Calu3 (cell line): ENCODE results near the gene ULK4. TPM values are rescaled to one million over a fixed set of nuclear protein-coding genes. Genes with fewer than 3 reads are reported as not detected.
A peak's percentile ranks its signal among the peaks of the same experiment; 100 is the strongest.

Source experiments
- BruUV-seq: library from RNA; stranded (reverse); fragments of 400-500 nt; replicated peaks from 2 replicates; lab custom pipeline; 2021; lab: Mats Ljungman, UMichigan
- CTCF ChIA-PET: fragments of 300-600 bp; sonication (Branson Sonifier 250); formaldehyde crosslinking; loops from one replicate; lab custom pipeline; 2022; ENCODE audit warnings: antibody characterized with exemption; lab: Charles Lee
- DNase-seq: peaks from one replicate; pipeline ENCODE4 v3.0.0; 2022
- H3K27ac Mint-ChIP-seq: one replicate; pipeline ENCODE4 v1.8.0; 2022; ENCODE audit warnings: mixed read lengths; ENCODE audit not compliant: unreplicated experiment
- H3K27me3 Mint-ChIP-seq: one replicate; pipeline ENCODE4 v1.8.0; 2022; ENCODE audit warnings: mixed read lengths; ENCODE audit not compliant: unreplicated experiment
- H3K36me3 Mint-ChIP-seq: one replicate; pipeline ENCODE4 v1.8.0; 2022; ENCODE audit warnings: mild to moderate bottlenecking, moderate library complexity, mixed read lengths; ENCODE audit not compliant: insufficient read depth, unreplicated experiment
- H3K4me1 Mint-ChIP-seq: one replicate; pipeline ENCODE4 v1.8.0; 2022; ENCODE audit warnings: mild to moderate bottlenecking, low read depth, mixed read lengths; ENCODE audit not compliant: unreplicated experiment
- H3K4me3 Mint-ChIP-seq: one replicate; pipeline ENCODE4 v1.8.0; 2022; ENCODE audit warnings: mild to moderate bottlenecking, low read depth, moderate library complexity, mixed read lengths; ENCODE audit not compliant: unreplicated experiment
- H3K9me3 Mint-ChIP-seq: one replicate; pipeline ENCODE4 v1.8.0; 2022; ENCODE audit warnings: low read depth, mixed read lengths; ENCODE audit not compliant: unreplicated experiment
- intact Hi-C: fragments of 100-400 bp; cut with micrococcal nuclease; formaldehyde crosslinking; loops from one replicate; pipeline ENCODE4 v1.10.0; 2022; ENCODE audit not compliant: unreplicated experiment
- total RNA-seq: library from RNA; stranded (reverse); gene quantifications from 2 replicates; pipeline ENCODE4 v1.2.3, GENCODE V29; 2022
- TF ChIP-seq, protein P1 (sequence below): fragments of 200-600 bp; IDR thresholded peaks from one replicate; pipeline ENCODE4 v1.8.0; 2022; ENCODE audit warnings: antibody characterized with exemption; ENCODE audit not compliant: unreplicated experiment

The ULK4 gene
- total RNA-seq, 1 experiment from 2014 or later, result 8.7 TPM

DNA sequence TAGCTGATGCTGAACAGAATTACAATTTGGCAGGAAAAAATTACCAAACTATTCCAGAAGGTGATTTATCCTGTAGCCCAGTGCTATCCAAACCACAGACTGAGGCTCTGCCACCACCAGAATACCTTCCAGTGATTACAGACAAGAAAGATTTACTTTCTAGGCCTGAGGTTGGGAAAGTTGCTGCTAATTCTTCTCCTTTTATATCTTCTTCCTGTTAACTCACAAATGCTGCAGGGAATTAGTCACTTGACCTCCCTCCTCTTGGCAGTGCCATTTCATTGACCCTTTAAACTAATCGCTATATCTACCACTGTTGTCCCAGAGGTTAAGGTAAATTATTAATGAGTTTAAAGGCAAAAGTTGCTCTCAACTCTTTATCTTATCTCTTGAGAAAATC is 644.2 kb downstream of the ULK4 start:
- Mint-ChIP-seq H3K36me3 (no peaks in the 10 kb centered on the region), H3K27ac (no peak overlapping the region), H3K27me3 (peaks cover 12% of the 10 kb centered on the region), H3K4me1 (peaks cover 15% of the 10 kb centered on the region), H3K9me3 (no peaks in the 10 kb centered on the region), H3K4me3 (peak overlapping the region; percentile 15)
- CTCF ChIA-PET, result no interaction called here
- TF ChIP-seq, protein P1, sequence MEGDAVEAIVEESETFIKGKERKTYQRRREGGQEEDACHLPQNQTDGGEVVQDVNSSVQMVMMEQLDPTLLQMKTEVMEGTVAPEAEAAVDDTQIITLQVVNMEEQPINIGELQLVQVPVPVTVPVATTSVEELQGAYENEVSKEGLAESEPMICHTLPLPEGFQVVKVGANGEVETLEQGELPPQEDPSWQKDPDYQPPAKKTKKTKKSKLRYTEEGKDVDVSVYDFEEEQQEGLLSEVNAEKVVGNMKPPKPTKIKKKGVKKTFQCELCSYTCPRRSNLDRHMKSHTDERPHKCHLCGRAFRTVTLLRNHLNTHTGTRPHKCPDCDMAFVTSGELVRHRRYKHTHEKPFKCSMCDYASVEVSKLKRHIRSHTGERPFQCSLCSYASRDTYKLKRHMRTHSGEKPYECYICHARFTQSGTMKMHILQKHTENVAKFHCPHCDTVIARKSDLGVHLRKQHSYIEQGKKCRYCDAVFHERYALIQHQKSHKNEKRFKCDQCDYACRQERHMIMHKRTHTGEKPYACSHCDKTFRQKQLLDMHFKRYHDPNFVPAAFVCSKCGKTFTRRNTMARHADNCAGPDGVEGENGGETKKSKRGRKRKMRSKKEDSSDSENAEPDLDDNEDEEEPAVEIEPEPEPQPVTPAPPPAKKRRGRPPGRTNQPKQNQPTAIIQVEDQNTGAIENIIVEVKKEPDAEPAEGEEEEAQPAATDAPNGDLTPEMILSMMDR, result no peak
- intact Hi-C loops, result loop anchor here (5.0 kb wide), 1 partner anchor 115 kb away; no protein-coding TSS in a partner anchor
- BruUV-seq, result no TSS peak
- DNase-seq, result peak; percentile 12

DNA sequence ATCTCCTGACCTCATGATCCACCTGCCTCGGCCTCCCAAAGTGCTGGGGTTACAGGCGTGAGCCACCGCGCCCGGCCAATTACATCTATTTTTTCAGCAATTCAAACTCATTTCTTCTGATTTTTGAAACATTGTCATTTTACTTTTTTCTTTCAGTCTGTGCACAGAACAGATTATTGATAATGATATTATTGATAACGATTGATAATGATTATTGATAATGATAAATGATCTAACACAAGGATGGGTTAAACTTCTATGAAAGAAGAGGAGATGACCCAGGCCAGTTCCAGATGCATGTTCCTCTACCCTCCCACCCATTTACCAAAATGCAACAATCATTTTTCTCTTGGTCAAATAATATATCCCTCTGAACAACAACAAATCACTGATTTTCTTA is 644.6 kb downstream of the ULK4 start:
- no peak overlapping the region for H3K4me3 Mint-ChIP-seq
- no TSS peak for BruUV-seq
- peaks cover 12% of the 10 kb centered on the region for H3K27me3 Mint-ChIP-seq
- TF ChIP-seq, protein P1, result no peak
- no peaks in the 10 kb centered on the region for H3K9me3 Mint-ChIP-seq
- CTCF ChIA-PET, result no interaction called here
- intact Hi-C loops, result loop anchor here (5.0 kb wide), 1 partner anchor 115 kb away; no protein-coding TSS in a partner anchor
- H3K36me3 Mint-ChIP-seq, result no peaks in the 10 kb centered on the region
- DNase-seq, result no peak
- H3K4me1 Mint-ChIP-seq, result peaks cover 15% of the 10 kb centered on the region
- H3K27ac Mint-ChIP-seq, result no peak overlapping the region

DNA sequence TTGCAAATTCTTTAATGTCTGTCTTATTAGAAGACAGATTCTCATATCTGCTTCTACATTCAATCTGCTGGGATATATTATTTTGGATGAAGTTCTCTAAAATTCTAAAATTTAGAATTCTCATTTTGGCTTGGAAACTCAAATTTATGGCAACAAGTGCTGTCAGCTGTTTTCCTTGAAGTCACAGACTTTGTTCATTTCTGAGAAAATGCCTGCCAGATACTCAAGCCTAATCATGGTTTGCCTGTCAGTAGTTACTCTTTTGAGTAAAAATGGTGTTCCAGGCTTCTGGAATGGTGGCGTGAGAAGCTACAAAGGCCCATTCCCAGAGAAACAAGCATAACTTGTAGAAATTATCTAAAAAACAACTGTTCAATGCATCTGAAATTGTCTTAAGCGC is 646.8 kb downstream of the ULK4 start:
- TF ChIP-seq, protein P1, result no peak
- no peak overlapping the region for H3K27ac Mint-ChIP-seq
- peaks cover 15% of the 10 kb centered on the region for H3K4me1 Mint-ChIP-seq
- CTCF ChIA-PET, result no interaction called here
- intact Hi-C loops, result loop anchor here (5.0 kb wide), 1 partner anchor 113 kb away; no protein-coding TSS in a partner anchor
- no TSS peak for BruUV-seq
- DNase-seq, result no peak
- H3K4me3 Mint-ChIP-seq, result no peak overlapping the region
- no peaks in the 10 kb centered on the region for H3K9me3 Mint-ChIP-seq
- no peaks in the 10 kb centered on the region for H3K36me3 Mint-ChIP-seq
- no peaks in the 10 kb centered on the region for H3K27me3 Mint-ChIP-seq

DNA sequence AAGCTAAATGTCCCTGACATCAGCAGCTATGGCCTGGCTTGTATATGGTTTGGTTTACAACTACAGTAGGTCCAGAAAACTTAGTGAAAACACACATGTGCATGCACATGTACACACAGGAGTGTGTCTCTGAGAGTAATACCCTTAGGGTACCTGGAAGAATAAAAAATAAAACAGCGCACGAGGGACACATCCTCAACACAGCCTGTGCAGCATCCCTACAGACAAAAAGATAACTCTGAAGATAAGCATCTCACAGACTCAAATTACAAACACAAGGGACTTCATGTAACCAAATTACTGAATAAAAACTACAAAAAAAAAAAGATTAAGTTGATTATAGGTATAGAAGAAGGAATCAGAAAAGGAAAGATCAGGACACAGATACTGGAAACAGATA is 653.8 kb downstream of the ULK4 start:
- Mint-ChIP-seq H3K27me3 (no peaks in the 10 kb centered on the region), H3K4me3 (no peak overlapping the region), H3K27ac (no peak overlapping the region), H3K9me3 (no peaks in the 10 kb centered on the region), H3K4me1 (no peaks in the 10 kb centered on the region), H3K36me3 (no peaks in the 10 kb centered on the region)
- TF ChIP-seq, protein P1, result no peak
- intact Hi-C loops, result no loop called here
- DNase-seq, result no peak
- BruUV-seq, result no TSS peak
- CTCF ChIA-PET, result no interaction called here
